C4-2B (cell line): ENCODE results near the gene TMEM17.
A peak's percentile ranks its signal among the peaks of the same experiment; 100 is the strongest.

Experiments used
- H3K27ac ChIP-seq: fragments of 450-650 bp; 2 replicates; pipeline ENCODE4 v1.5.1; 2017
- ZFX ChIP-seq: fragments of 450-650 bp; IDR thresholded peaks from 2 replicates; pipeline ENCODE4 v1.6.1; 2017
- TF ChIP-seq, protein P1 (sequence below): fragments of 450-650 bp; conservative IDR thresholded peaks from 2 replicates; pipeline ENCODE4 v1.5.1; 2017; ENCODE audit warnings: mild to moderate bottlenecking

Gene TMEM17

DNA sequence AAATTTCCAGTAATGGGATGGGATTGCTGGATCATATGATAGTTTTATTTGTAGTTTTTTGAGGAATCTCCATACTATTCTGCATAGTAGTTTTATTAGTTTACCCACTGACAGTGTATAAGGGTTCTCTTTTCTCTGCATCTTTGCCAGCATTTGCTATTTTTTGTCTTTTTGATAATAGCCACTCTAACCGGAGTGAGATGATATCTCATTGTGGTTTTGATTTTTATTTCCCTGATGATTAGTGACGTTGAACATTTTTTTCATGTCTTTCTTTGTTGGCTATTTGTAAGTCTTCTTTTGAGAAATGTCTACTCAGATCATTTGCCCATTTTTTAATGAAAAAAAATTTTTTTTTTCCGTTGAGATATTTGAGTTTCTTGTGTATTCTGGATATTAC, 26.1 kb downstream of the TMEM17 start:
- no peak overlapping the region for H3K27ac ChIP-seq
- TF ChIP-seq ZFX, result no peak
- TF ChIP-seq, protein P1, sequence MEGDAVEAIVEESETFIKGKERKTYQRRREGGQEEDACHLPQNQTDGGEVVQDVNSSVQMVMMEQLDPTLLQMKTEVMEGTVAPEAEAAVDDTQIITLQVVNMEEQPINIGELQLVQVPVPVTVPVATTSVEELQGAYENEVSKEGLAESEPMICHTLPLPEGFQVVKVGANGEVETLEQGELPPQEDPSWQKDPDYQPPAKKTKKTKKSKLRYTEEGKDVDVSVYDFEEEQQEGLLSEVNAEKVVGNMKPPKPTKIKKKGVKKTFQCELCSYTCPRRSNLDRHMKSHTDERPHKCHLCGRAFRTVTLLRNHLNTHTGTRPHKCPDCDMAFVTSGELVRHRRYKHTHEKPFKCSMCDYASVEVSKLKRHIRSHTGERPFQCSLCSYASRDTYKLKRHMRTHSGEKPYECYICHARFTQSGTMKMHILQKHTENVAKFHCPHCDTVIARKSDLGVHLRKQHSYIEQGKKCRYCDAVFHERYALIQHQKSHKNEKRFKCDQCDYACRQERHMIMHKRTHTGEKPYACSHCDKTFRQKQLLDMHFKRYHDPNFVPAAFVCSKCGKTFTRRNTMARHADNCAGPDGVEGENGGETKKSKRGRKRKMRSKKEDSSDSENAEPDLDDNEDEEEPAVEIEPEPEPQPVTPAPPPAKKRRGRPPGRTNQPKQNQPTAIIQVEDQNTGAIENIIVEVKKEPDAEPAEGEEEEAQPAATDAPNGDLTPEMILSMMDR, result no peak

DNA sequence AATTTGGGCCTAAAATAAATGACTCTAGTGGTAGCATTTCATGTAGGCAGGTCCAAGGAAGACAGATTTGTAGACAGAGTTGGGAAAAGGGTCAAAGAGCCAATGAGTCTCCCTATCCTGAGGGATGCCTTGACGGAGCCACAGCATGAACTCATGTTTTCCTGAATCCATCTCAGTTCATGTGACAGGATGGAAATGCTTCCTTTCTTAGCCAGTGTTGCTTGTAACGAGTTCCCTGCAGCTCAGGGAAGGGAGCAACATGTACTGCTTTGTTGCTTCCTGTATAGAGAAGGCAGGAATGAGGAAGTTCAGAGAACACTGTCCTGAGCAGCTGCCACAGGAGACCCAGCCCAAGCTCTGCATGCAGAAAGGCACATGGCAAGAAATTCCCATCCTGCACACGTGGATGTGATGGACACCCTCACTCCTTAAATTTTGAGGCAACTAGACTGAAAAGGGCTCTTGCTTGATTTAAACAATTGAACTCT, 27.9 kb downstream of the TMEM17 start:
- TF ChIP-seq, protein P1, result no peak
- no peak for TF ChIP-seq ZFX
- peak overlapping the region; percentile 13; the same call in 1 of the 2 replicates for H3K27ac ChIP-seq

DNA sequence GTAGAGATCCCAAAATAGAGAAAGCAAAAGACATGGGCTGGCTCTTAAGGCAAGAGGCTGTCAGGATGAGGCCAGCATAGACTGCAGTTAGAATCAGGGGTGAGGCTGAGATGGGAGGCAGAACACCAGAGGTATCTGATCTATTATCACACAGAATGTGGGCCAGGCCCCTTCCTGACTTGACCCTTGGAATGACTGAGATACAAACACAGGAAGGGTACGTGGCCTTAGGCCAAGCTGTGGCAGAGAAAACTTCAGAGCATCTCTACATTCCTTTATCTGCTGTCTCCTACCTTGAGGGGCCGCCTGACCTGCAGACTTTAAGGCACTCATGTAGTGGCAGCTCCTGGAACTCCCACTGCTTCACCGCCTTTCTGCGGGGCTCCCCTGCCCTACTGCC, 28.4 kb downstream of the TMEM17 start:
- TF ChIP-seq, protein P1, result no peak
- no peak for TF ChIP-seq ZFX
- H3K27ac ChIP-seq, result peak overlapping the region; percentile 13; the same call in 1 of the 2 replicates

DNA sequence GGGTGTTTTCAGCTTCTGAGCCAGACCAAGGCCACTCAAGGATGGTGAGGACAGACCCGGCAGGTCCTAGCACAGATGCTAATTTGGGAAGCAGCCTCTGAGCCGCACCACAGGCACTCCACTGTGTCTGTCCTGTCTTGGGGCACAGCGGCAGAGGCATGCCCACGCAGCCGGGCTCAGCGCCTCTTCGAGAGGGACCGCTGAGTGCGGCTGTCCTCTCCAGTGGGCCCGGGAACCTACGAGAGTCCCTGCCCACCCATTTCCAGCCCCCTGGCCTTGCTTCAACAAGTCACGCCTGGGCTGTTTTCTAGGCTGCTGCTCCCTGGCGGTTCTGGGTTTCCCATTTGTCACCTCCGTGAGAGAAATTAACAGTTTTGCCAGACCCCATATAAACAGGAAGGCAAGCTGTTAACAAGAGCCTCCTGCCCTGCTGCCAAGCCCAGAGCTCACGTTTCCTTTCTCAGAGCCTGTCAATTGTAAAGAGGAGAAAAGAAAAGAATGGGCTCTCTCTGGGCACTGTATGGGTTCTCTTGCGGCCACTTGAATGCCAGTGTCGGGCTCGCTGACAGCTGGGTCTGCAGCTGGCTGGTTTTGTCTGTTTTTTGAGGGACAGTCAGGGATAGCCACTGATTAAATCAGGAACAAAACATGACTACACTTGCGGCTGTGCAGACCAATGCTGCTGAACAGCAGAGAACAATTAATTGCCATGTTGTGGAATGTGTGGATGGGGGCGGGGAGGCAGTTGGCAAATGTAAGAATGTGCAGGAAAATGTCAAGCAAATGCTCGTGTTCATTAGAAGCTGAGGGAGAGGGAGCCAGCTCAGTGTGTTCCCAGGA, 30.6 kb downstream of the TMEM17 start:
- H3K27ac ChIP-seq, result no peak overlapping the region
- no peak for TF ChIP-seq ZFX
- TF ChIP-seq, protein P1, result no peak

DNA sequence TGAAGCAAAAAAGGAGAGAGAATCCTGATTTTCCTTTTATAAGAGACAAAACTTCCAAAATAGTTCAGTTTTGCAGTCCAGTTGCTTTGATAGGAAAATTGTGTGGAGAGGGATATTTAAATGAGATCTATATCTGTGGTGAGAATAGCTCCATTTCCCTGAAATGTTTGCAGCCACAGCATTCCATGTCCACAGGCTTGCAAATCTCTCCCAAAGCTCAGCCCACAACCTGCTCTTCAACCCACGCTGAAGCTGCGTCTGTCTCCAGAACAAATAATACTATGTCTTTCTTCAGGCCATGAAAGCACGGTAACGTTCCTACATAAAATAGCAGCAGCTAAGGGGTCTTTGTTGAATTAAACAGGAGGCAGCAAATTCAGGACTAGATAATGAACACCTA, 31.8 kb downstream of the TMEM17 start:
- TF ChIP-seq, protein P1, result no peak
- TF ChIP-seq ZFX, result no peak
- H3K27ac ChIP-seq, result no peak overlapping the region

DNA sequence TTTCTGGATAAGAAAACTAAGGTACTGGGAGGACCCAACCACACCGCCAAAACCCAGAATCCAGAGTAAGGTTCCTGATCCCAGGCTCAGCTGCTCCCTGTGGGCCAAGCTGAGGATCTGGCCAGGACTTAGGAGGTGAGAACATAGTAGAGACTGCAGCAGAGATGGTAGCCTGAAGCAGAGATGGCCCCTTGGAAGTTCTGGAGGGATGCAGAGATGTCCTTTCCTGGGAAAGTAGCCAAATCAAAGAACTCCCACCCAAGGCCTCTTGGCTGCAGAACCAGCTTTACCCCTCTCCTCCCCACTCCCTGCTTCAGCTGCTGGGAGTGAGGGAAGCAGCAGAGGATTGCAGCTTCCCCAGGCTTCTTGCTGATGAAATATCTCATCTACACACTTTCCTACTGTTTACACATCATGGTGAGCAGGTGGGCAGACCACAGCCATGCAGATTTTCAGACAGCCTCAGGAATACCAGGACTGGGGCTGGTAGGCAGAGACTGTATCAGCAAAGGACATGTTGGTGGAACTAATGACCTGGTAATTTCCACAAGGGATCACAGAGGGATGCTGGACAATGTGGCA, 32.7 kb downstream of the TMEM17 start:
- no peak overlapping the region for H3K27ac ChIP-seq
- TF ChIP-seq, protein P1, result no peak
- no peak for TF ChIP-seq ZFX

GRCh38 chr2:62472312-62472711, 33.7 kb downstream of the TMEM17 start:
- H3K27ac ChIP-seq, result no peak overlapping the region
- TF ChIP-seq, protein P1, result no peak
- TF ChIP-seq ZFX, result no peak
